Adrenal gland (tissue), 12 donors: ENCODE data around the gene SEPTIN2. TPM values are rescaled to one million over a fixed set of nuclear protein-coding genes. Genes with fewer than 3 reads are reported as not detected.
"Not testable (repeated sequence)": the region's sequence is repeated elsewhere in the genome, so short reads cannot be mapped to it uniquely, and the experiment has no call there.

Experiments used
- DNase-seq, 7 donors: peaks; one replicate each; pipeline ENCODE4 v3.0.0-alpha.2; 2019 to 2020
- H3K27ac ChIP-seq, 5 donors: fragments of 200-600 bp; sonication (generic) in 4 of 5; 1 replicate in 3 of 5; 2 replicates in 2 of 5; pipeline versions ENCODE4 v1.5.1 to v1.8.0; 2016 to 2020; ENCODE audit warnings: mild to moderate bottlenecking in 1 of 5
- H3K27me3 ChIP-seq: fragments of 200-600 bp; 2 replicates; pipeline ENCODE4 v1.8.0; 2021
- H3K36me3 ChIP-seq, 2 donors: fragments of 200-600 bp; replicated peaks in 1 of 2; 1 replicate in 1 of 2; 2 replicates in 1 of 2; pipeline versions ENCODE4 v1.5.1 to v1.8.0; 2018 to 2022
- H3K4me1 ChIP-seq, 2 donors: fragments of 200-600 bp; replicated peaks in 1 of 2; 1 replicate in 1 of 2; 2 replicates in 1 of 2; pipeline versions ENCODE4 v1.5.1 to v1.8.0; 2018 to 2021
- H3K4me3 ChIP-seq, 4 donors: fragments of 200-600 bp; sonication (generic) in 3 of 4; one replicate each; pipeline ENCODE4 v1.5.1; 2016 to 2018
- H3K9me3 ChIP-seq, 3 donors: fragments of 200-600 bp; sonication (generic) in 1 of 3; replicated peaks in 1 of 3; 1 replicate in 2 of 3; 2 replicates in 1 of 3; pipeline versions ENCODE4 v1.5.1 to v1.8.0; 2016 to 2021
- POLR2A ChIP-seq, 2 donors: fragments of 450-650 bp; IDR thresholded peaks; one replicate each; pipeline ENCODE4 v1.6.1; 2017; ENCODE audit warnings: antibody characterized with exemption in 2 of 2, mild to moderate bottlenecking in 2 of 2, moderate library complexity in 1 of 2
- WGBS, 4 donors: extraction: QIAGEN DNeasy Blood & Tissue Kit in 2 of 4; methylation state at CpG; one replicate each; pipeline versions ENCODE4 v1.1.5 to v1.1.7; 2013 to 2017; 5-methylcytosine and 5-hydroxymethylcytosine counted together
- intact Hi-C, 2 donors: fragments of 100-400 bp; cut with DNase I; formaldehyde crosslinking; loops; one replicate each; pipeline versions ENCODE4 v1.14.1 to v1.15.0; 2022 to 2023
- polyA plus RNA-seq, 3 donors: library from polyadenylated mRNA; stranded (reverse); fragments of 200-250 nt in 2 of 3; fragments of 350-450 nt in 1 of 3; fragmentation: Illumina TruSeq in 1 of 3; extraction: RNeasy Lipid Tissue Mini Kit (QIAGEN cat#74804) in 1 of 3; gene quantifications; one replicate each; pipeline ENCODE4 v1.2.3, GENCODE V29; 2013 to 2014
- total RNA-seq, 9 donors: library from RNA; depleted of rRNA in 4 of 9; stranded (reverse); fragments of >200 nt in 4 of 9; fragments of 120-200 nt in 1 of 9; fragmentation: NEBNext Ultra II Directional in 1 of 9; extraction: Animal tissue kit (Norgen Biotek cat#: 25700) in 1 of 9; gene quantifications; one replicate each; pipeline versions ENCODE4 v1.1.0 to v1.2.4, GENCODE V29; 2013 to 2023
- TF ChIP-seq, protein P1 (sequence below), 6 experiments: fragments of 450-650 bp in 4 of 6; fragments of 200-600 bp in 2 of 6; sonication (generic) in 1 of 6; IDR thresholded peaks; 1 replicate in 5 of 6; 2 replicates in 1 of 6; pipeline versions ENCODE4 v1.5.1 to v1.8.0; 2016 to 2021; ENCODE audit warnings: antibody characterized with exemption in 6 of 6, mild to moderate bottlenecking in 2 of 6, moderate library complexity in 1 of 6
- donor health status: healthy with polysubstance abuse.
- donor health status: Bipolar disorder and iron deficiency.
- donor health status: DM: yes; HTN: yes; CAD: no.
- donor health status: DM: no; HTN: no; CAD: no.
- donor health status: DM: no; HTN: no; CAD: no.
- donor health status: DM: yes; HTN: yes; CAD: no.

Gene SEPTIN2
- total and polyA plus RNA-seq, 12 donors, result 108 to 368 (median 251) TPM

- no peaks in the 10 kb centered on the region for H3K9me3 ChIP-seq
- intact Hi-C loops, result loop anchor here in 1 of 2 donors (10.0 kb wide), 1 partner anchor 140 kb away; the partner anchor contains the start of gene STK25
- H3K27me3 ChIP-seq, result no peaks in the 10 kb centered on the region
- TF ChIP-seq POLR2A (IDR thresholded peaks at IDR 0.05), result no peak
- TF ChIP-seq, protein P1, sequence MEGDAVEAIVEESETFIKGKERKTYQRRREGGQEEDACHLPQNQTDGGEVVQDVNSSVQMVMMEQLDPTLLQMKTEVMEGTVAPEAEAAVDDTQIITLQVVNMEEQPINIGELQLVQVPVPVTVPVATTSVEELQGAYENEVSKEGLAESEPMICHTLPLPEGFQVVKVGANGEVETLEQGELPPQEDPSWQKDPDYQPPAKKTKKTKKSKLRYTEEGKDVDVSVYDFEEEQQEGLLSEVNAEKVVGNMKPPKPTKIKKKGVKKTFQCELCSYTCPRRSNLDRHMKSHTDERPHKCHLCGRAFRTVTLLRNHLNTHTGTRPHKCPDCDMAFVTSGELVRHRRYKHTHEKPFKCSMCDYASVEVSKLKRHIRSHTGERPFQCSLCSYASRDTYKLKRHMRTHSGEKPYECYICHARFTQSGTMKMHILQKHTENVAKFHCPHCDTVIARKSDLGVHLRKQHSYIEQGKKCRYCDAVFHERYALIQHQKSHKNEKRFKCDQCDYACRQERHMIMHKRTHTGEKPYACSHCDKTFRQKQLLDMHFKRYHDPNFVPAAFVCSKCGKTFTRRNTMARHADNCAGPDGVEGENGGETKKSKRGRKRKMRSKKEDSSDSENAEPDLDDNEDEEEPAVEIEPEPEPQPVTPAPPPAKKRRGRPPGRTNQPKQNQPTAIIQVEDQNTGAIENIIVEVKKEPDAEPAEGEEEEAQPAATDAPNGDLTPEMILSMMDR (IDR thresholded peaks at IDR 0.05), result no peak
- H3K27ac ChIP-seq, result peak overlapping the region in 1 of 5 donors; percentile 44
- 27 to 43% (median 40%) methylated on average over 2 of the region's 2 CpGs for WGBS, 4 donors
- H3K36me3 ChIP-seq, result no peaks in the 10 kb centered on the region
- H3K4me1 ChIP-seq, result peaks cover 8 to 38% of the 10 kb centered on the region in 2 donors
- DNase-seq, result peak in 4 of 7 donors; percentile 31 to 56 (median 51)
- no peak overlapping the region for H3K4me3 ChIP-seq
These were observed 49.1 kb downstream of the SEPTIN2 start for GRCh38 chr2:241364781-241365180.

DNA sequence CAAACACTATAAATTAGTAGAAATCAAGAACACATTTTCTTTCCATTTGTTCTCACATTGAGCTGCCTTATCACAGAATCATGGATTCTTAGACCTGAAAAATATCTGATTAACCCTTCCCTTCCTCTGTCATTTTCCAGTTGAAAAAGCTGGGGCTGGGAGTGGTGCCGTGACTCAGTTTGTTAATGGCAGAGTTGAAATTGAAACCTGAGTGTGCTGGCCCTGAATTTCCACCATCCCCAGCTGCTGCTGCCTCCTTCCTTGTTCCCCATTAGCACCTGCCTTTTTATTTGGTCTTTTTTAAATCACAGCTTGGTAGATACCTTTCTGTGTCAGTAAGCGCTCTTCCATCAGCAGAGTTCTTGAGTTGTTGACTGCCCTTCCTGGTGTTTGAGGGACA, 51.0 kb downstream of the SEPTIN2 start:
- Histone ChIP-seq H3K36me3 (no peaks in the 10 kb centered on the region), H3K27ac (no peak overlapping the region), H3K27me3 (no peaks in the 10 kb centered on the region), H3K4me3 (no peak overlapping the region), H3K4me1 (peaks cover 8 to 38% of the 10 kb centered on the region in 2 donors), H3K9me3 (no peaks in the 10 kb centered on the region)
- DNase-seq, result no peak
- intact Hi-C loops, result loop anchor here in 1 of 2 donors (10.0 kb wide), 1 partner anchor 138 kb away; the partner anchor contains the start of gene STK25
- no peak for TF ChIP-seq POLR2A (IDR thresholded peaks at IDR 0.05)
- TF ChIP-seq, protein P1 (IDR thresholded peaks at IDR 0.05), result no peak
- WGBS, 4 donors, result 90 to 95% (median 93%) methylated on average over 2 of the region's 2 CpGs

DNA sequence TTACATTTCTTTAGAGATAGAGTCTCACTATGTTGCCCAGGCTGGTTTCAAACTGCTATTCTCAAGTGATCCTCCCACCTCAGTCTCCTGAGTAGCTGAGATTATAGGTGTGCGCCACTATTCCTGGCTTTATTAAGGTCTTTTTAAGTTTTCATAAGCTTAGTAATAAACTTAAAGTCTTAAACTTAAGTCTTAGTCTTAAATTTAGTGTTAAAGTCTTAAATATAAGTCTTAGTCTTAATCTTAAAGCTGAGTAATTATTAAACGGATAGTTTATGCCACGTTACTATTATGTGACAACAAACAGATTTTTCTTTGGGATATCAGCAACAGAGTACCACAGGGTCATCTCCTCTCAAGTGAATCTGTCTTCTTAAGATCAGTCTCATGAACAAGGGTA, 52.9 kb downstream of the SEPTIN2 start:
- Histone ChIP-seq H3K36me3 (no peaks in the 10 kb centered on the region), H3K9me3 (no peaks in the 10 kb centered on the region), H3K4me1 (peaks cover 3 to 33% of the 10 kb centered on the region in 2 donors), H3K27me3 (no peaks in the 10 kb centered on the region), H3K4me3 (no peak overlapping the region), H3K27ac (no peak overlapping the region)
- no peak for TF ChIP-seq POLR2A (IDR thresholded peaks at IDR 0.05)
- TF ChIP-seq, protein P1 (IDR thresholded peaks at IDR 0.05), result no peak
- DNase-seq, result no peak
- 95 to 100% (median 97%) methylated on average over 3 of the region's 3 CpGs for WGBS, 4 donors
- intact Hi-C loops, result loop anchor here in 1 of 2 donors (10.0 kb wide), 1 partner anchor 136 kb away; the partner anchor contains the start of gene STK25

GRCh38 chr2:241372361-241372992, 56.8 kb downstream of the SEPTIN2 start:
- Histone ChIP-seq H3K27me3 (no peaks in the 10 kb centered on the region), H3K4me3 (no peak overlapping the region), H3K4me1 (peaks cover 0 to 9% of the 10 kb centered on the region in 2 donors), H3K27ac (no peak overlapping the region), H3K9me3 (no peaks in the 10 kb centered on the region), H3K36me3 (no peaks in the 10 kb centered on the region)
- 77 to 87% (median 81%) methylated on average over 11 of the region's 11 CpGs for WGBS, 4 donors
- no peak for TF ChIP-seq POLR2A (IDR thresholded peaks at IDR 0.05)
- intact Hi-C loops, result no loop called here
- no peak for DNase-seq

- H3K27me3 ChIP-seq, result no peaks in the 10 kb centered on the region
- intact Hi-C loops, result no loop called here
- 89 to 100% (median 91%) methylated on average over 3 of the region's 3 CpGs for WGBS, 4 donors
These were observed 57.7 kb downstream of the SEPTIN2 start for GRCh38 chr2:241373446-241373845.

DNA sequence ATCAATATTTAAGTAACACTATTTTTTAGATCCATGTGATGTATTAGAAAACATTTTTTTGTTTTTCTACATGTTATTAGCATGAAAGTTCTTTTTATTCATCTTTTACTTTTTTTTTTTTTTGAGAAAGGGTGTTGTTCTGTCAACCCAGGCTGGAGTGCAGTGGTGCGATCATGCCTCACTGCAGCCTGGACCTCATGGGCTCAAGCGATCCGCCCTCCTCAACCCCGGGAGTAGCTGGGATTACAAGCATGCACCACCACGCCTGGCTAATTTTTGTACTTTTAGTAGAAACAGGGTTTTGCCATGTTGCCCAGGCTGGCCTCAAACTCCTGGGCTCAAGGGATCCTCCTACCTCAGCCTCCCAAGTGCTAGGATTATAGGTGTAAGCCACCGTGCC, 58.2 kb downstream of the SEPTIN2 start:
- intact Hi-C loops, H3K9me3 ChIP-seq, DNase-seq, H3K4me1 ChIP-seq, H3K36me3 ChIP-seq, H3K27ac ChIP-seq, H3K4me3 ChIP-seq, H3K27me3 ChIP-seq: not testable (repeated sequence)
- WGBS, 4 donors, result 91 to 96% (median 94%) methylated on average over 6 of the region's 6 CpGs

More at GRCh38 chr2:241373446-241373845, 57.7 kb downstream of the SEPTIN2 start:
- H3K9me3 ChIP-seq, result no peaks in the 10 kb centered on the region
- no peaks in the 10 kb centered on the region for H3K36me3 ChIP-seq
- TF ChIP-seq, protein P1 (IDR thresholded peaks at IDR 0.05), result no peak
- no peak for TF ChIP-seq POLR2A (IDR thresholded peaks at IDR 0.05)
- DNase-seq, result no peak
- peaks cover 0 to 4% of the 10 kb centered on the region in 2 donors for H3K4me1 ChIP-seq
- no peak overlapping the region for H3K27ac ChIP-seq
- no peak overlapping the region for H3K4me3 ChIP-seq
